MCF 10A (cell line): ENCODE results near the gene TTLL9. TPM values are rescaled to one million over a fixed set of nuclear protein-coding genes. Genes with fewer than 3 reads are reported as not detected.
A peak's percentile ranks its signal among the peaks of the same experiment; 100 is the strongest.

Experiments used
- BruUV-seq: library from RNA; stranded (reverse); fragments of 400-500 nt; replicated peaks from 2 replicates; lab custom pipeline; 2021; lab: Mats Ljungman, UMichigan
- CTCF ChIA-PET: fragments of 300-600 bp; sonication (Branson Sonifier 250); formaldehyde crosslinking; extraction: SDS; loops from one replicate; lab custom pipeline; 2021; ENCODE audit warnings: antibody characterized with exemption, inconsistent platforms; lab: Yijun Ruan, JAX
- POLR2A ChIA-PET: fragments of 300-600, 350-650 bp; sonication (Branson Sonifier 250); formaldehyde crosslinking; extraction: SDS; loops from one replicate; lab custom pipeline; 2020; ENCODE audit warnings: antibody characterized with exemption, inconsistent platforms; lab: Yijun Ruan, JAX
- DNase-seq: peaks from one replicate; pipeline ENCODE4 v3.0.0-alpha.2; 2018; ENCODE audit not compliant: unreplicated experiment
- H3K27ac Mint-ChIP-seq: one replicate; pipeline ENCODE4 v1.8.0; 2022; ENCODE audit warnings: mild to moderate bottlenecking, low read depth, mixed read lengths; ENCODE audit not compliant: unreplicated experiment
- H3K27me3 Mint-ChIP-seq: one replicate; pipeline ENCODE4 v1.8.0; 2022; ENCODE audit warnings: mixed read lengths; ENCODE audit not compliant: insufficient read depth, unreplicated experiment
- H3K36me3 Mint-ChIP-seq: one replicate; pipeline ENCODE4 v1.8.0; 2022; ENCODE audit warnings: mild to moderate bottlenecking, moderate library complexity, mixed read lengths; ENCODE audit not compliant: insufficient read depth, unreplicated experiment
- H3K4me1 Mint-ChIP-seq: one replicate; pipeline ENCODE4 v1.8.0; 2022; ENCODE audit warnings: mixed read lengths; ENCODE audit not compliant: insufficient read depth, unreplicated experiment
- H3K4me3 Mint-ChIP-seq: one replicate; pipeline ENCODE4 v1.8.0; 2022; ENCODE audit warnings: mild to moderate bottlenecking, moderate library complexity, mixed read lengths; ENCODE audit not compliant: unreplicated experiment
- H3K9me3 Mint-ChIP-seq: one replicate; pipeline ENCODE4 v1.8.0; 2022; ENCODE audit warnings: mixed read lengths; ENCODE audit not compliant: unreplicated experiment
- intact Hi-C: fragments of 100-400 bp; cut with micrococcal nuclease; formaldehyde crosslinking; loops from 2 replicates; pipeline ENCODE4 v1.14.1; 2022
- total RNA-seq: library from RNA; stranded (reverse); gene quantifications from 2 replicates; pipeline ENCODE4 v1.2.3, GENCODE V29; 2022
- TF ChIP-seq, protein P1 (sequence below): fragments of 200-600 bp; IDR thresholded peaks from one replicate; pipeline ENCODE4 v1.8.0; 2022; ENCODE audit warnings: antibody characterized with exemption, mild to moderate bottlenecking; ENCODE audit not compliant: unreplicated experiment

TTLL9 gene
- total RNA-seq, 1 experiment from 2014 or later = 0.19 TPM

DNA sequence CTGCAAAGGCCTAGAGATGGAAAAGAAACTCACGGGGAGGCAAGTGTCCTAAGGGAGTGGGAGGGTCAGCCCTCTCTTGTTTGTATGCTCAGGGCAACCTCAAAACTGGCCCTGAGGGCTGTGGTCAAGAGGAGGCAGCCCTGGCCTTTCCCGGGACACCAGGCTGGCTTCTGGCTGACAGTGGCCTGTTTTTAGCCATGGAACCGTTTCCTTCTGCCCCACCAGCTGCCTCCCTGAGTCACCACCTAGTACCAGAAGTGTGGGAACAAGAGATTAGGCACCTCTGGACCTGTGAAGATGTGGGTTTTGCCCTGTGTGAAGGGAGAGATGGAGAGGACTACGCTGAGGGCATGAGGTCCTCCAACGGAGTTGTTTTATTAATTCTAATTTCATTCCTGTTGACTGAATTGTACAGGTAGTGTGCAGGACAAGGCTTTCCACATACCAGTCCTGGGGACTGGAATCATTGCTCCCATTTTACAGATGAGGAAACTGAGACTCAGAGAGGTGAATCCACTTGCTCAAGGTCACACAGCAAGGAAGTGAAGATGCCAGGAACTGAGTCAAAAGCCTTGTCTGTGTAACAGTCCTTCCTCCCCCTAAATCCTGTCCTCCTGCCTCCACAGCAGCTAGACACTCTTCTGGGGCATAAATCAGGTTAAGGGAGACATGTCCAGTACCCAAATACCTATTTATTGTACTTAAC, 30.5 kb upstream of the TTLL9 start:
- intact Hi-C loops = no loop called here
- Mint-ChIP-seq H3K4me3 (no peak overlapping the region), H3K36me3 (no peaks in the 10 kb centered on the region), H3K27ac (no peak overlapping the region), H3K4me1 (peaks cover 18% of the 10 kb centered on the region), H3K27me3 (no peaks in the 10 kb centered on the region), H3K9me3 (no peaks in the 10 kb centered on the region)
- TF ChIP-seq, protein P1, sequence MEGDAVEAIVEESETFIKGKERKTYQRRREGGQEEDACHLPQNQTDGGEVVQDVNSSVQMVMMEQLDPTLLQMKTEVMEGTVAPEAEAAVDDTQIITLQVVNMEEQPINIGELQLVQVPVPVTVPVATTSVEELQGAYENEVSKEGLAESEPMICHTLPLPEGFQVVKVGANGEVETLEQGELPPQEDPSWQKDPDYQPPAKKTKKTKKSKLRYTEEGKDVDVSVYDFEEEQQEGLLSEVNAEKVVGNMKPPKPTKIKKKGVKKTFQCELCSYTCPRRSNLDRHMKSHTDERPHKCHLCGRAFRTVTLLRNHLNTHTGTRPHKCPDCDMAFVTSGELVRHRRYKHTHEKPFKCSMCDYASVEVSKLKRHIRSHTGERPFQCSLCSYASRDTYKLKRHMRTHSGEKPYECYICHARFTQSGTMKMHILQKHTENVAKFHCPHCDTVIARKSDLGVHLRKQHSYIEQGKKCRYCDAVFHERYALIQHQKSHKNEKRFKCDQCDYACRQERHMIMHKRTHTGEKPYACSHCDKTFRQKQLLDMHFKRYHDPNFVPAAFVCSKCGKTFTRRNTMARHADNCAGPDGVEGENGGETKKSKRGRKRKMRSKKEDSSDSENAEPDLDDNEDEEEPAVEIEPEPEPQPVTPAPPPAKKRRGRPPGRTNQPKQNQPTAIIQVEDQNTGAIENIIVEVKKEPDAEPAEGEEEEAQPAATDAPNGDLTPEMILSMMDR = no peak
- CTCF ChIA-PET = interaction anchor here (0.6 to 10.4 kb wide), 3 partner anchors 13 to 120 kb away, joined by 3 to 92 read pairs (median 6); no protein-coding TSS in a partner anchor
- no peak for DNase-seq
- no TSS peak for BruUV-seq
- POLR2A ChIA-PET = no interaction called here

DNA sequence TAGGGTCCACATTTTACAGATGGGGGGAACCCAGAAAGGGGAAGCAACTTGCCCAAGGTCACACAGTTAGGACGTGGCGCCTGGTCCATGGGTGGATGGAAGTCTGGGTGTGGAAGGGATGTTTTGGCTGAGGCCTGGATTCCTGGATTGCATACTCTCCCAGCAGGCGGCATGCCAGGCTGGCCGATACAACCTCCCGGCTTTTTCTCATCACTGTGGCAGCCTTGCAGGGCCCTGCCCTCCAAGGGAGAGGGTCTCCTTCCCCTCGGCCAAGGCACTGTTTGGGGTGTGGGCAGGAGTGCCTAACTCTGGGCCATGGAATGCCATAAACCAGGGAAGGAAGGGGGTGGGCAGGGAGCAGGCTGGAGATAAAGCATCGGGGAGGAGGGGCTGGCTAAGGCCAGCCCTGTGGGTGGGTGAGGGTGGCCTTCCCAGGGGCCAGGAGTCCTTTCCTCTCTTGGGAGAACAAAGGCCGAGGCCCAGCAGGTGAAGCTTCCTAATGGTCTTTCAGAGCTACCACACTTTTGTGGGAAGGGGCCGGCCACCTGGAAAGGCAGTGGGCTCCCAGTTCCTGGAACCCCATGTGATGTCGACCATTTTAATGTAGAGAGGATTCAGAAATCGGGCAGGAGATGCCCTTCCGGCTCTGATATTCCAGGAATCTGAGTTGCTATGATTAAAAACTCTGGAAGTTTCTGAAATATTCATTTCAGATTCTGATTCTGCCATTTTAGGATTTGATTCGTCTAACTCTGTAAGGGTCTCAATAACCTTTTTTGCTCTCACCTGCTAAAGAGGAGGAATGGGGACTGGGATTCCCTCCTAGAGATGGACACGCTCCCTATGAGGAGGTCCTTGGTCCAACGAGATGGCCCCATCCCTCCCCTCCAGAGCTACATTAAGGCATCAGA, 29.3 kb upstream of the TTLL9 start:
- no peak overlapping the region for H3K4me3 Mint-ChIP-seq
- H3K9me3 Mint-ChIP-seq = no peaks in the 10 kb centered on the region
- no peaks in the 10 kb centered on the region for H3K36me3 Mint-ChIP-seq
- CTCF ChIA-PET = interaction anchor here (0.6 to 3.1 kb wide), 3 partner anchors 12 to 118 kb away, joined by 3 to 20 read pairs (median 6); no protein-coding TSS in a partner anchor
- H3K4me1 Mint-ChIP-seq = peaks cover 15% of the 10 kb centered on the region
- intact Hi-C loops = no loop called here
- no peaks in the 10 kb centered on the region for H3K27me3 Mint-ChIP-seq
- POLR2A ChIA-PET = interaction anchor here (0.6 kb wide), 1 partner anchor 43 kb away, joined by 3 read pairs; no protein-coding TSS in a partner anchor
- TF ChIP-seq, protein P1 = no peak
- no TSS peak for BruUV-seq
- peak; percentile 21 for DNase-seq
- H3K27ac Mint-ChIP-seq = no peak overlapping the region

DNA sequence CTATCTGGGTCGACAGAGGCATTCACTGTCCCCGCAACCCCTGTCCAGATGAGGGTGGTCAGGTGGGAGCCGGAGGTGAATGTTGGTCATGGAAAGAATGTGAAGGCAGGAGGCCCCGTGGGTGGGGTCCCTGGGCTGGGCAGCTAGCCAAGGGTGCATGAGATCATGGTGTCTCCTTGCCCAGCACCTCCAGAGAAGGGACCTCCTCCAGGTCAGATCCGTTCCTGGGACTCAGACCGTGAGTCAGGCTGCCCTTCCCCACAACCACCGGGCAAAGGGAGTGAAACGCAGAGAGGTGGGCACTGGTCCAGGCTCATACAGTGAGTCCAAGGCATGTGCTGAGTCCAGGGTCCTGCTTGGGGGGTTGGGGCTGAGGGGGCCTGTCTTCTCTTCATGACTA, 28.5 kb upstream of the TTLL9 start:
- intact Hi-C loops = no loop called here
- no TSS peak for BruUV-seq
- CTCF ChIA-PET = interaction anchor here (1.0 to 3.1 kb wide), 4 partner anchors 11 to 252 kb away, joined by 3 to 20 read pairs (median 4); no protein-coding TSS in a partner anchor
- Mint-ChIP-seq H3K27ac (no peak overlapping the region), H3K4me3 (no peak overlapping the region), H3K36me3 (no peaks in the 10 kb centered on the region), H3K9me3 (no peaks in the 10 kb centered on the region), H3K27me3 (no peaks in the 10 kb centered on the region), H3K4me1 (peaks cover 12% of the 10 kb centered on the region)
- TF ChIP-seq, protein P1 = no peak
- POLR2A ChIA-PET = interaction anchor here (0.6 kb wide), 1 partner anchor 44 kb away, joined by 3 read pairs; no protein-coding TSS in a partner anchor
- peak; percentile 78 for DNase-seq
